Body of pancreas (tissue), 4 donors: Measurements from ENCODE around the gene TLR10.

Experiments used
- POLR2A ChIP-seq, 3 donors: fragments of 450-650 bp; IDR thresholded peaks; one replicate each; pipeline ENCODE4 v1.6.1; 2016; ENCODE audit warnings: antibody characterized with exemption in 3 of 3, mild to moderate bottlenecking in 2 of 3
- TF ChIP-seq, protein P1 (sequence below), 7 experiments: fragments of 450-650 bp in 4 of 7; fragments of 200-600 bp in 3 of 7; sonication (generic) in 3 of 7; IDR thresholded peaks; one replicate each; pipeline ENCODE4 v1.5.1; 2016 to 2019; ENCODE audit warnings: antibody characterized with exemption in 7 of 7

DNA sequence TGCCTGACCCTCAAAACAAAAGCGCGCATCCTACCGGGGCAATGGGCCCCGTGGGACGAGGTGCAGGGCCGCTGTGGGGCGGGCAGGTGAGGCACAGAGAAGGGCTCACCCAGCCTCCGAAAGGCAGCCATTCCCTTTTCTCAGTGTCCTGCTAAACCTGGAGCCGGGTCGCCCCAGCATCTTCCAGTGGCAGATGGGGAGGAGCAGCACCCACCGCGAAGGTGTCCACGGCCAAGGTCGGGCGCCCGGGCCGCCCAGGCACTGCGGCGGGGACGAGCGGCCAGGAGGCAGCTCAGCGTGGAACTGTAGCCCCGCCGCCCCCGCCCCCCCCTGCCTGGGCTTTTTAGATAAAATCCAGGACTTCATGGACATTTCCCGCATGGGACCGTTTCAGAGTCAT, 41.0 kb upstream of the TLR10 start:
- TF ChIP-seq, protein P1, sequence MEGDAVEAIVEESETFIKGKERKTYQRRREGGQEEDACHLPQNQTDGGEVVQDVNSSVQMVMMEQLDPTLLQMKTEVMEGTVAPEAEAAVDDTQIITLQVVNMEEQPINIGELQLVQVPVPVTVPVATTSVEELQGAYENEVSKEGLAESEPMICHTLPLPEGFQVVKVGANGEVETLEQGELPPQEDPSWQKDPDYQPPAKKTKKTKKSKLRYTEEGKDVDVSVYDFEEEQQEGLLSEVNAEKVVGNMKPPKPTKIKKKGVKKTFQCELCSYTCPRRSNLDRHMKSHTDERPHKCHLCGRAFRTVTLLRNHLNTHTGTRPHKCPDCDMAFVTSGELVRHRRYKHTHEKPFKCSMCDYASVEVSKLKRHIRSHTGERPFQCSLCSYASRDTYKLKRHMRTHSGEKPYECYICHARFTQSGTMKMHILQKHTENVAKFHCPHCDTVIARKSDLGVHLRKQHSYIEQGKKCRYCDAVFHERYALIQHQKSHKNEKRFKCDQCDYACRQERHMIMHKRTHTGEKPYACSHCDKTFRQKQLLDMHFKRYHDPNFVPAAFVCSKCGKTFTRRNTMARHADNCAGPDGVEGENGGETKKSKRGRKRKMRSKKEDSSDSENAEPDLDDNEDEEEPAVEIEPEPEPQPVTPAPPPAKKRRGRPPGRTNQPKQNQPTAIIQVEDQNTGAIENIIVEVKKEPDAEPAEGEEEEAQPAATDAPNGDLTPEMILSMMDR (IDR thresholded peaks at IDR 0.05) = no peak
- no peak for TF ChIP-seq POLR2A (IDR thresholded peaks at IDR 0.05)
